HepG2 (cell line): ENCODE measurements around the gene FAM117B. TPM values are rescaled to one million over a fixed set of nuclear protein-coding genes. Genes with fewer than 3 reads are reported as not detected.

ENCODE experiments used
- ARID5B ChIP-seq: IDR thresholded peaks from 2 replicates; pipeline ENCODE4 v1.4.0; 2020; ENCODE audit warnings: mild to moderate bottlenecking, missing genetic modification reagents
- FOXM1 ChIP-seq: sonication (generic); formaldehyde crosslinking; IDR thresholded peaks from 2 replicates; pipeline ENCODE4 v1.5.0; 2020; ENCODE audit warnings: missing genetic modification reagents
- HMG20B ChIP-seq: conservative IDR thresholded peaks from 2 replicates; pipeline ENCODE4 v1.6.1; 2016; ENCODE audit warnings: missing genetic modification reagents, missing compliant biosample characterization
- HMGA1 ChIP-seq: sonication (generic); formaldehyde crosslinking; conservative IDR thresholded peaks from 2 replicates; pipeline ENCODE4 v1.4.0; 2020; ENCODE audit warnings: missing genetic modification reagents
- MAZ ChIP-seq, 2 experiments: sonication (generic) in 1 of 2; formaldehyde crosslinking in 1 of 2; IDR thresholded peaks; 2 replicates each; pipeline versions ENCODE4 v1.5.0 to v1.6.1; 2012 to 2020; ENCODE audit warnings: low read depth in 2 of 2, mild to moderate bottlenecking in 2 of 2, borderline replicate concordance in 1 of 2, improper control_type of control experiment in 1 of 2, low read length in 1 of 2, missing genetic modification reagents in 1 of 2, moderate library complexity in 1 of 2
- MEF2D ChIP-seq: sonication (generic); formaldehyde crosslinking; IDR thresholded peaks from 2 replicates; pipeline ENCODE4 v1.5.1; 2020; ENCODE audit warnings: mild to moderate bottlenecking, missing genetic modification reagents
- NFYB ChIP-seq: sonication (generic); formaldehyde crosslinking; IDR thresholded peaks from 2 replicates; pipeline ENCODE4 v1.4.0; 2020; ENCODE audit warnings: missing genetic modification reagents
- PREB ChIP-seq: sonication (generic); formaldehyde crosslinking; IDR thresholded peaks from 2 replicates; pipeline ENCODE4 v1.4.0; 2020; ENCODE audit warnings: missing genetic modification reagents
- SIX4 ChIP-seq: sonication (generic); formaldehyde crosslinking; IDR thresholded peaks from 2 replicates; pipeline ENCODE4 v1.4.0; 2020; ENCODE audit warnings: missing genetic modification reagents
- ZBTB39 ChIP-seq: sonication (generic); formaldehyde crosslinking; IDR thresholded peaks from 2 replicates; pipeline ENCODE4 v1.5.0; 2020; ENCODE audit warnings: missing genetic modification reagents
- ZNF318 ChIP-seq: sonication (generic); formaldehyde crosslinking; IDR thresholded peaks from 2 replicates; pipeline ENCODE4 v1.4.0; 2020; ENCODE audit warnings: mild to moderate bottlenecking, missing genetic modification reagents
- polyA plus RNA-seq, 8 experiments: library from polyadenylated mRNA; depleted of rRNA in 3 of 8; stranded (reverse) in 7 of 8; unstranded in 1 of 8; fragments of >200 nt; fragmentation: Illumina TruSeq in 4 of 8; extraction: Trizol in 4 of 8; gene quantifications; 2 replicates each; pipeline versions ENCODE4 v1.2.1 to v1.2.3, GENCODE V29; 2011 to 2016; ENCODE audit warnings: low read depth in 4 of 8, missing spikeins in 1 of 8, mixed read lengths in 1 of 8; ENCODE audit not compliant: insufficient read depth in 1 of 8
- total RNA-seq, 5 experiments: library from RNA; depleted of rRNA; stranded (reverse); fragments of >200 nt; fragmentation: Illumina TruSeq; extraction: Trizol; gene quantifications; 2 replicates each; pipeline ENCODE4 v1.2.3, GENCODE V29; 2016; ENCODE audit warnings: low read depth in 1 of 5

FAM117B gene
- total and polyA plus RNA-seq, 2 of the 13 experiments (the other 11 are each of a cell fraction or from before 2014, with no cell fraction given): 5.8 to 11.0 TPM

GRCh38 chr2:202634556-202635427 lies at the start of gene FAM117B (continued):
- TF ChIP-seq ZNF318 (CRISPR knock-in tag) (no peak), HMGA1 (CRISPR knock-in tag) (no peak), MEF2D (CRISPR knock-in tag) (peak; percentile 85), HMG20B (CRISPR knock-in tag) (no peak), NFYB (CRISPR knock-in tag) (peak; percentile 94), ZBTB39 (CRISPR knock-in tag) (peak; percentile 90; the same call in 1 of the 2 replicates), FOXM1 (CRISPR knock-in tag) (no peak), PREB (CRISPR knock-in tag) (no peak), SIX4 (CRISPR knock-in tag) (no peak; the same call in 1 of the 2 replicates), ARID5B (CRISPR knock-in tag) (peak; percentile 90), MAZ (IDR thresholded peaks at IDR 0.05; ENCODE audit: borderline replicate concordance, low read depth, low read length) (peak; percentile 93), MAZ (CRISPR knock-in tag; IDR thresholded peaks at IDR 0.05; ENCODE audit: low read depth) (peak; percentile 92)
